ENCODE measurements around the gene RNF145.

Gene RNF145

GRCh38 chr5:159133041-159133741, 76.2 kb downstream of the RNF145 start:
- Mint-ChIP-seq H3K27ac (no peak overlapping the region), H3K4me3 (peak overlapping the region in 1 of 3 experiments; percentile 14), H3K4me1 (peaks cover 13% of the 10 kb centered on the region), H3K36me3 (ENCODE audit: low read depth) (no peaks in the 10 kb centered on the region), H3K9me3 (peaks cover under 1% of the 10 kb centered on the region), H3K27me3 (ENCODE audit: low read depth) (peaks cover 8% of the 10 kb centered on the region)
- peak; percentile 81 to 87 (median 86) for TF ChIP-seq CTCF (IDR thresholded peaks at IDR 0.05; ENCODE audit: unreplicated experiment in 3 of 3)

- no peaks in the 10 kb centered on the region for H3K36me3 Mint-ChIP-seq (ENCODE audit: low read depth)
- H3K4me1 Mint-ChIP-seq = peaks cover 13% of the 10 kb centered on the region
- no peak overlapping the region for H3K4me3 Mint-ChIP-seq
- H3K27ac Mint-ChIP-seq = no peak overlapping the region
- no peak for TF ChIP-seq CTCF (IDR thresholded peaks at IDR 0.05; ENCODE audit: unreplicated experiment in 3 of 3)
- peaks cover 8% of the 10 kb centered on the region for H3K27me3 Mint-ChIP-seq (ENCODE audit: low read depth)
- peaks cover 7% of the 10 kb centered on the region for H3K9me3 Mint-ChIP-seq
Observed at GRCh38 chr5:159132429-159133040, 76.8 kb downstream of the RNF145 start.

- TF ChIP-seq CTCF (IDR thresholded peaks at IDR 0.05; ENCODE audit: unreplicated experiment in 3 of 3) = no peak
- no peak overlapping the region for H3K4me3 Mint-ChIP-seq
- H3K9me3 Mint-ChIP-seq = peaks cover 10% of the 10 kb centered on the region
- peaks cover 13% of the 10 kb centered on the region for H3K4me1 Mint-ChIP-seq
- H3K36me3 Mint-ChIP-seq (ENCODE audit: low read depth) = no peaks in the 10 kb centered on the region
- no peak overlapping the region for H3K27ac Mint-ChIP-seq
- H3K27me3 Mint-ChIP-seq (ENCODE audit: low read depth) = peaks cover 8% of the 10 kb centered on the region
Observed at GRCh38 chr5:159131951-159132350, 77.4 kb downstream of the RNF145 start.

GRCh38 chr5:159130871-159131270, 78.5 kb downstream of the RNF145 start:
- H3K4me3 Mint-ChIP-seq = no peak overlapping the region

GRCh38 chr5:159128070-159128541, 81.2 kb downstream of the RNF145 start:
- Mint-ChIP-seq H3K4me1 (peaks cover 13% of the 10 kb centered on the region), H3K9me3 (peaks cover 20% of the 10 kb centered on the region), H3K27ac (no peak overlapping the region), H3K36me3 (ENCODE audit: low read depth) (no peaks in the 10 kb centered on the region), H3K27me3 (ENCODE audit: low read depth) (no peaks in the 10 kb centered on the region), H3K4me3 (no peak overlapping the region)
- TF ChIP-seq CTCF (IDR thresholded peaks at IDR 0.05; ENCODE audit: unreplicated experiment in 3 of 3) = no peak

More at GRCh38 chr5:159130871-159131270, 78.5 kb downstream of the RNF145 start:
- Mint-ChIP-seq H3K27me3 (ENCODE audit: low read depth) (peaks cover 2% of the 10 kb centered on the region), H3K36me3 (ENCODE audit: low read depth) (no peaks in the 10 kb centered on the region), H3K27ac (no peak overlapping the region), H3K4me1 (peaks cover 13% of the 10 kb centered on the region), H3K9me3 (peaks cover 17% of the 10 kb centered on the region)
- no peak for TF ChIP-seq CTCF (IDR thresholded peaks at IDR 0.05; ENCODE audit: unreplicated experiment in 3 of 3)

Measured in nephron (organoid).